ENCODE results near the gene C10orf143.

Gene C10orf143

GRCh38 chr10:130023454-130024230 lies 87.0 kb downstream of the C10orf143 start:
- no peaks in the 10 kb centered on the region for H4K20me1 ChIP-seq (ENCODE audit: insufficient read depth)
- H3K4me1 ChIP-seq (ENCODE audit: low read depth, poor library complexity, severe bottlenecking): no peaks in the 10 kb centered on the region
- H3K79me2 ChIP-seq (ENCODE audit: insufficient read depth, low read depth): no peaks in the 10 kb centered on the region
- H3K27ac ChIP-seq: no peak overlapping the region
- H2AFZ ChIP-seq (ENCODE audit: low read depth): no peak overlapping the region
- H3K36me3 ChIP-seq (ENCODE audit: insufficient read depth): no peaks in the 10 kb centered on the region
- no peaks in the 10 kb centered on the region for H3K27me3 ChIP-seq (ENCODE audit: insufficient read depth, low read depth)
- H3K4me3 ChIP-seq (IDR thresholded peaks at IDR 0.05; ENCODE audit: insufficient read depth, low read depth, low read length): no peak overlapping the region
- TF ChIP-seq CTCF (conservative IDR thresholded peaks at IDR 0.05; ENCODE audit: low read depth, low read length): no peak
- no peak overlapping the region for H3K4me2 ChIP-seq
- H3K9ac ChIP-seq: no peak overlapping the region

GRCh38 chr10:130022511-130023299 lies 87.9 kb downstream of the C10orf143 start:
- Histone ChIP-seq H3K4me3 (IDR thresholded peaks at IDR 0.05; ENCODE audit: insufficient read depth, low read depth, low read length) (no peak overlapping the region), H3K27me3 (ENCODE audit: insufficient read depth, low read depth) (no peaks in the 10 kb centered on the region), H3K79me2 (ENCODE audit: insufficient read depth, low read depth) (no peaks in the 10 kb centered on the region), H3K9ac (no peak overlapping the region), H3K36me3 (ENCODE audit: insufficient read depth) (no peaks in the 10 kb centered on the region), H3K4me1 (ENCODE audit: low read depth, poor library complexity, severe bottlenecking) (no peaks in the 10 kb centered on the region), H3K4me2 (no peak overlapping the region), H2AFZ (ENCODE audit: low read depth) (no peak overlapping the region), H4K20me1 (ENCODE audit: insufficient read depth) (no peaks in the 10 kb centered on the region), H3K27ac (no peak overlapping the region)
- TF ChIP-seq CTCF (conservative IDR thresholded peaks at IDR 0.05; ENCODE audit: low read depth, low read length): no peak

- Histone ChIP-seq H3K4me3 (IDR thresholded peaks at IDR 0.05; ENCODE audit: insufficient read depth, low read depth, low read length) (no peak overlapping the region), H3K79me2 (ENCODE audit: insufficient read depth, low read depth) (no peaks in the 10 kb centered on the region), H3K4me2 (no peak overlapping the region), H4K20me1 (ENCODE audit: insufficient read depth) (no peaks in the 10 kb centered on the region), H3K27me3 (ENCODE audit: insufficient read depth, low read depth) (no peaks in the 10 kb centered on the region), H3K27ac (no peak overlapping the region), H3K9ac (no peak overlapping the region), H2AFZ (ENCODE audit: low read depth) (no peak overlapping the region), H3K4me1 (ENCODE audit: low read depth, poor library complexity, severe bottlenecking) (no peaks in the 10 kb centered on the region), H3K36me3 (ENCODE audit: insufficient read depth) (no peaks in the 10 kb centered on the region)
- no peak for TF ChIP-seq CTCF (conservative IDR thresholded peaks at IDR 0.05; ENCODE audit: low read depth, low read length)
These were observed 88.5 kb downstream of the C10orf143 start for GRCh38 chr10:130022086-130022485.

- Histone ChIP-seq H3K4me3 (IDR thresholded peaks at IDR 0.05; ENCODE audit: insufficient read depth, low read depth, low read length) (no peak overlapping the region), H3K36me3 (ENCODE audit: insufficient read depth) (no peaks in the 10 kb centered on the region)
- no peak for TF ChIP-seq CTCF (conservative IDR thresholded peaks at IDR 0.05; ENCODE audit: low read depth, low read length)
These were observed 89.2 kb downstream of the C10orf143 start for GRCh38 chr10:130021383-130021950.

More at GRCh38 chr10:130021383-130021950, 89.2 kb downstream of the C10orf143 start:
- H3K4me1 ChIP-seq (ENCODE audit: low read depth, poor library complexity, severe bottlenecking): no peaks in the 10 kb centered on the region
- H4K20me1 ChIP-seq (ENCODE audit: insufficient read depth): no peaks in the 10 kb centered on the region
- no peak overlapping the region for H3K9ac ChIP-seq
- H3K27ac ChIP-seq: no peak overlapping the region
- no peak overlapping the region for H2AFZ ChIP-seq (ENCODE audit: low read depth)
- H3K27me3 ChIP-seq (ENCODE audit: insufficient read depth, low read depth): no peaks in the 10 kb centered on the region
- no peak overlapping the region for H3K4me2 ChIP-seq
- H3K79me2 ChIP-seq (ENCODE audit: insufficient read depth, low read depth): no peaks in the 10 kb centered on the region

Measured in KMS-11 (cell line).